ENCODE data around the gene PDE6H. TPM values are rescaled to one million over a fixed set of nuclear protein-coding genes. Genes with fewer than 3 reads are reported as not detected.

The PDE6H gene
- total and polyA plus RNA-seq, 2 experiments from 2014 or later, result not detected

GRCh38 chr12:14931791-14932560 lies 40.9 kb upstream of the PDE6H start:
- Histone ChIP-seq H3K36me3 (replicated peaks; ENCODE audit: insufficient read depth, low read depth) (no peaks in the 10 kb centered on the region), H3K4me1 (ENCODE audit: insufficient read depth) (peaks cover 51% of the 10 kb centered on the region), H4K20me1 (ENCODE audit: insufficient read depth, poor library complexity, severe bottlenecking) (no peaks in the 10 kb centered on the region), H3K4me2 (no peak overlapping the region), H3K4me3 (no peak overlapping the region), H2AFZ (no peak overlapping the region), H3K27me3 (no peaks in the 10 kb centered on the region), H3K27ac (peak overlapping the region; percentile 39), H3K9me3 (ENCODE audit: low read depth) (no peaks in the 10 kb centered on the region), H3K79me2 (peaks cover 3% of the 10 kb centered on the region), H3K9me2 (replicated peaks; ENCODE audit: insufficient read depth) (no peaks in the 10 kb centered on the region)
- WGBS (ENCODE audit: low lambda C conversion rate, missing lambda C conversion rate), result 92% methylated on average over 7 of the region's 7 CpGs
- no peak for DNase-seq (ENCODE audit: low spot score)
- TF ChIP-seq, protein P1, sequence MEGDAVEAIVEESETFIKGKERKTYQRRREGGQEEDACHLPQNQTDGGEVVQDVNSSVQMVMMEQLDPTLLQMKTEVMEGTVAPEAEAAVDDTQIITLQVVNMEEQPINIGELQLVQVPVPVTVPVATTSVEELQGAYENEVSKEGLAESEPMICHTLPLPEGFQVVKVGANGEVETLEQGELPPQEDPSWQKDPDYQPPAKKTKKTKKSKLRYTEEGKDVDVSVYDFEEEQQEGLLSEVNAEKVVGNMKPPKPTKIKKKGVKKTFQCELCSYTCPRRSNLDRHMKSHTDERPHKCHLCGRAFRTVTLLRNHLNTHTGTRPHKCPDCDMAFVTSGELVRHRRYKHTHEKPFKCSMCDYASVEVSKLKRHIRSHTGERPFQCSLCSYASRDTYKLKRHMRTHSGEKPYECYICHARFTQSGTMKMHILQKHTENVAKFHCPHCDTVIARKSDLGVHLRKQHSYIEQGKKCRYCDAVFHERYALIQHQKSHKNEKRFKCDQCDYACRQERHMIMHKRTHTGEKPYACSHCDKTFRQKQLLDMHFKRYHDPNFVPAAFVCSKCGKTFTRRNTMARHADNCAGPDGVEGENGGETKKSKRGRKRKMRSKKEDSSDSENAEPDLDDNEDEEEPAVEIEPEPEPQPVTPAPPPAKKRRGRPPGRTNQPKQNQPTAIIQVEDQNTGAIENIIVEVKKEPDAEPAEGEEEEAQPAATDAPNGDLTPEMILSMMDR (IDR thresholded peaks at IDR 0.05; ENCODE audit: poor library complexity), result no peak

DNA sequence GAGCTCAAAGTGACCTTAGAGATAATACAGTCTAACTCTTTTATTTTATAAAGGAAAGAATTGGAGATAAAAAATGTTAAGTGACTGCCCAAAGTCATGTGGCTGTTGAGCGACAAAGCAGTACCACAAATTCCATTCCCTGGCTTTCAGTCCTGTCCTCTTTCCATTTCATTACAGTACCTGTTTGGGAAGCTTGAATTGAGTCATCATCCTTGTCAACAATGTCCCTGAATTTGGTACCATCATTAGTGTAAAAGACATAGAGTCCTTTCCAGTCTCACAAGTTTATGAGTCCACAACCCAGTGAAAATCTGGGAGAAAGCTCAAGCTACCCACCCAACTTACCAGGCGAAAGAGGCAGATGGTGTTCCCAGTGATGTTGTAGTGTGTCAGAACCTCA lies 38.3 kb upstream of the PDE6H start:
- Histone ChIP-seq H3K27ac (peak overlapping the region; percentile 78), H3K4me1 (ENCODE audit: insufficient read depth) (peaks cover 38% of the 10 kb centered on the region), H3K9me2 (replicated peaks; ENCODE audit: insufficient read depth) (no peaks in the 10 kb centered on the region), H2AFZ (no peak overlapping the region), H3K79me2 (no peaks in the 10 kb centered on the region), H3K36me3 (replicated peaks; ENCODE audit: insufficient read depth, low read depth) (no peaks in the 10 kb centered on the region), H3K27me3 (no peaks in the 10 kb centered on the region), H3K4me2 (no peak overlapping the region), H4K20me1 (ENCODE audit: insufficient read depth, poor library complexity, severe bottlenecking) (no peaks in the 10 kb centered on the region), H3K4me3 (no peak overlapping the region), H3K9me3 (ENCODE audit: low read depth) (no peaks in the 10 kb centered on the region)
- TF ChIP-seq, protein P1 (IDR thresholded peaks at IDR 0.05; ENCODE audit: poor library complexity), result no peak
- TF ChIP-seq EZH2 (IDR thresholded peaks at IDR 0.05; ENCODE audit: borderline replicate concordance) (no peak), EZH2phosphoT487 (IDR thresholded peaks at IDR 0.05; ENCODE audit: low read depth, severe bottlenecking, unreplicated experiment) (no peak)
- WGBS (ENCODE audit: low lambda C conversion rate, missing lambda C conversion rate), result 88% methylated on average over 2 of the region's 2 CpGs
- no peak for DNase-seq (ENCODE audit: low spot score)

GRCh38 chr12:14935031-14935430 lies 37.8 kb upstream of the PDE6H start:
- Histone ChIP-seq H3K4me2 (no peak overlapping the region), H3K4me1 (ENCODE audit: insufficient read depth) (peaks cover 33% of the 10 kb centered on the region), H3K36me3 (replicated peaks; ENCODE audit: insufficient read depth, low read depth) (no peaks in the 10 kb centered on the region), H3K27me3 (no peaks in the 10 kb centered on the region), H3K9me2 (replicated peaks; ENCODE audit: insufficient read depth) (no peaks in the 10 kb centered on the region), H3K79me2 (no peaks in the 10 kb centered on the region), H3K4me3 (no peak overlapping the region), H2AFZ (no peak overlapping the region), H3K27ac (peak overlapping the region; percentile 78), H3K9me3 (ENCODE audit: low read depth) (no peaks in the 10 kb centered on the region), H4K20me1 (ENCODE audit: insufficient read depth, poor library complexity, severe bottlenecking) (no peaks in the 10 kb centered on the region)
- no peak for TF ChIP-seq EZH2 (IDR thresholded peaks at IDR 0.05; ENCODE audit: borderline replicate concordance)
- TF ChIP-seq, protein P1 (IDR thresholded peaks at IDR 0.05; ENCODE audit: poor library complexity), result no peak
- no peak for TF ChIP-seq EZH2phosphoT487 (IDR thresholded peaks at IDR 0.05; ENCODE audit: low read depth, severe bottlenecking, unreplicated experiment)
- 27% methylated on average over 4 of the region's 4 CpGs for WGBS (ENCODE audit: low lambda C conversion rate, missing lambda C conversion rate)
- DNase-seq (ENCODE audit: low spot score), result peak; percentile 65

Measured in hepatocyte (in vitro differentiated cells).